ENCODE data around the gene MYNN. TPM values are rescaled to one million over a fixed set of nuclear protein-coding genes. Genes with fewer than 3 reads are reported as not detected.
A peak's percentile ranks its signal among the peaks of the same experiment; 100 is the strongest.

Gene MYNN
- polyA plus RNA-seq, 1 donor = 18.0 TPM

- no peaks in the 10 kb centered on the region for H3K36me3 ChIP-seq (ENCODE audit: control insufficient read depth, insufficient read depth, low read length)
- H3K9me3 ChIP-seq (ENCODE audit: control insufficient read depth, low read depth, low read length) = peaks cover 3% of the 10 kb centered on the region
- H3K4me3 ChIP-seq (ENCODE audit: low read length) = no peak overlapping the region
- H3K4me1 ChIP-seq (ENCODE audit: control insufficient read depth, insufficient read depth, low read length) = peaks cover 7% of the 10 kb centered on the region
- WGBS (ENCODE audit: insufficient coverage, low lambda C conversion rate) = 80% methylated on average over 1 of the region's 2 CpGs
- no peaks in the 10 kb centered on the region for H3K27me3 ChIP-seq (ENCODE audit: control insufficient read depth, insufficient read depth, low read length)
- DNase-seq = no peak
- no peak overlapping the region for H3K27ac ChIP-seq (ENCODE audit: low read length)
These were observed 36.1 kb downstream of the MYNN start for GRCh38 chr3:169809230-169809795.

- peak overlapping the region; percentile 52 for H3K4me3 ChIP-seq (ENCODE audit: low read length)
- peak overlapping the region; percentile 22 for H3K27ac ChIP-seq (ENCODE audit: low read length)
- no peaks in the 10 kb centered on the region for H3K27me3 ChIP-seq (ENCODE audit: control insufficient read depth, insufficient read depth, low read length)
- DNase-seq = peak; percentile 12 to 41
- WGBS (ENCODE audit: insufficient coverage, low lambda C conversion rate) = no CpG with 5 or more reads among the region's 29 CpGs
- H3K4me1 ChIP-seq (ENCODE audit: control insufficient read depth, insufficient read depth, low read length) = peaks cover 7% of the 10 kb centered on the region
- H3K9me3 ChIP-seq (ENCODE audit: control insufficient read depth, low read depth, low read length) = peaks cover 5% of the 10 kb centered on the region
- H3K36me3 ChIP-seq (ENCODE audit: control insufficient read depth, insufficient read depth, low read length) = no peaks in the 10 kb centered on the region
These were observed 38.6 kb downstream of the MYNN start for GRCh38 chr3:169811631-169812331.

DNA sequence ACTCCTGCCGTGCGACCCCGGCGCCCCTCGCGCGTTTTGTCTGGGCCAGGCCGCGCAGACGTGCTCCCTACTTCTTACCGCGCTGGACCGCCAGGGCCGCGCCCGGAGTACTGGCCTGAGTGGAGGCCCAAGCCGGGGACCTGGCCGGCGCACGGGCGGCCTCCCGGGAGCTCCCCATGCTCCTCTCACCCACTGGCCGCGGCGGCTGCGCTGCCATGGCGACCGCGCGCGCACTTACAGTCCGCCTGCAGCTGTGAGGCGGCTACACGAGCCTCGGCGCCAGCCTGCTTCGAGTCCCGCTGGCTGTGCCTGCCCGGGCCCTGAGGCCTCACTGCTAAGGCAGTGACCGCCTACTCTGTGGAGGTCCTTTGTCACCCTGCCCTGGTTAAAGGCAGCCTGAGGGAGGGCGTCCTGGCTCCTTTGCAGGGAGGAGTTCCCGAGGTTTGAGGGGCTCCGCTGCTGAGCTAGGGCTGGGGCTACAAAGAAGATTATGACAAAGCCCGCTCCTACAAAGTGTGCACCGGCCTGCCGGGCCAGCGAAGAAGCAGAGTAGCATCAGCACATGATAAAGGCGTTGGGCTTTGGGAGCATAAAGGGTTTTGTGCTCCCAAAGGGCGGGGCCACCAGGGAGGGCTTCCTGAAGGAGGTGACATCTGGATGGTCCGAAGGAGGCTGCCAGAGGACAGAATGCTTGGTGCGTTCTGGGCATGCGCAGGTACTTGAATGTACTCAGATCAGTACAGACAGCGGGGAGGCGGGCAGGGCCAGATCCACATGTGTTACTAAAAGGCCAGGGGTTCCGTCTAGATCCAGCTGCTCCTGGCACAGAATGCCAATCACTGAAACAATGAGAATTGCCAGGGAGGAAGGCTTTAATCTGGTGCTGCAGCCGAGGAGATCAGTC is 39.4 kb downstream of the MYNN start, which contains the start of the genes LRRC34 and LRRIQ4:
Gene LRRC34, minus strand, starts transcription at position 573 of the 904 bp plus-strand sequence. Its CDS starts 356 bp downstream, at position 217.
Gene LRRIQ4, plus strand, starts transcription at position 539 of the 904 bp plus-strand sequence. CDS start 9,052 bp downstream, outside the sequence.
- H3K4me3 ChIP-seq (ENCODE audit: low read length) = peak within 1 kb of the TSS; percentile 52
- peak within 1 kb of the TSS; percentile 22 for H3K27ac ChIP-seq (ENCODE audit: low read length)
- WGBS (ENCODE audit: insufficient coverage, low lambda C conversion rate) = 45% methylated on average over 1 of the region's 56 CpGs
- no peaks in the 10 kb centered on the region for H3K27me3 ChIP-seq (ENCODE audit: control insufficient read depth, insufficient read depth, low read length)
- DNase-seq = peak; percentile 52 to 72
- no peaks in the 10 kb centered on the region for H3K36me3 ChIP-seq (ENCODE audit: control insufficient read depth, insufficient read depth, low read length)
- peaks cover 5% of the 10 kb centered on the region for H3K9me3 ChIP-seq (ENCODE audit: control insufficient read depth, low read depth, low read length)
- H3K4me1 ChIP-seq (ENCODE audit: control insufficient read depth, insufficient read depth, low read length) = peaks cover 7% of the 10 kb centered on the region

DNA sequence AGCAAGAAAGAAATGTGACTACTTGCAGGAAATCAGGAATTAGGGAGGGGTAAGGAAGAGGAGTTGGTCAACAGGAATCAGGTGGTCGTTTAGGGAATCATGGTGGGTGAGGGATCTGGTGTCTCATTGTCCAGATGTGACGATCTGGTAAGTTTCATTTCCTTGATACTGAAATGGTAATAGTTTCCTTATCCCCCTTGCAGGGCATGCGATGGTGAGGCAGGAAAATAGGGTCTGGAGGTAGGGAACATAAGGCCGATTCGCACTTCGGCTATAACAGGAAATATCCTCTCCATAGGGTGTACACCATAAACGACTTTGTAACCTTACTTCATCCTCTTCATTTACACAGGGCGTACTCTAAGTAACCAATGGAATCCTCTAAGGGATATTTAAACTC is 40.1 kb downstream of the MYNN start:
- H3K9me3 ChIP-seq (ENCODE audit: control insufficient read depth, low read depth, low read length) = peaks cover 5% of the 10 kb centered on the region

DNA sequence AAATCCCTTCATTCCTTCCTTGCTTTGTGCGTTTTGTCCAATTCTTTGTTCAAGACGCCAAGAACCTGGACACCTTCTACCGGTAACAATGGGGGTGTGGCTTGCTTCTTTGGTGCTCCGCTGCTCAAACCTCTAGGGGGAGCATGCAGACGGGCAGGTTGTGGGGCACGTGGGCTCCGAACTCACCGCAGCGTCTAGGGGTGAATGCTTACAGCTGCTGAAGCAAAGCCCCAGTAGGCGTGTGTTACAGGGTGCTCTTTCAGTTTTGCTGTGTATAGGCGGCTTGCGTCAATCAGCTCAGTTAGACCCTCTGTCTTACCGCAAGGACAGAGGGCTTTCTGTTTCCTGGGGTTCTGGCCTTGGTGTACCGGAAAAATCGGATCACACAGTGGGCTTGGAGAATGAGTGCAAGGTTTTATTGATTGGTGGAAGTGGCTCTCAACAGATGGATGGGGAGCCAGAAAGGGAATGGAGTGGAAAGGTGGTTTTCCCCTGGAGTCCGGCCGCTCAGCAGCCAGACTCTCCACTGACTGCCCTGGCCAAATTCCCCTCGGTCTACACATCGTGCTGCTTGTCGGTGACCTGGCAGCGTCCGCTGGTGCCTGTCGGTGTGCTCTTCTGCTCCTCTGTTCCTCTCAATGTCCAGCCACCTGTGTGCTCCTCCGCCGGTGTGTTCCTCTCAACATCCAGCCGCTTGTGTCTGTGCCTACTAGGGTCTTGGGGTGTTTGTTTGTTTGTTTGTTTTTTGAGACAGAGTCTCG is 40.7 kb downstream of the MYNN start:
- Histone ChIP-seq H3K4me1 (ENCODE audit: control insufficient read depth, insufficient read depth, low read length) (peaks cover 7% of the 10 kb centered on the region), H3K4me3 (ENCODE audit: low read length) (no peak overlapping the region), H3K27me3 (ENCODE audit: control insufficient read depth, insufficient read depth, low read length) (peaks cover 3% of the 10 kb centered on the region), H3K27ac (ENCODE audit: low read length) (no peak overlapping the region), H3K36me3 (ENCODE audit: control insufficient read depth, insufficient read depth, low read length) (no peaks in the 10 kb centered on the region), H3K9me3 (ENCODE audit: control insufficient read depth, low read depth, low read length) (peaks cover 5% of the 10 kb centered on the region)
- peak; percentile 11 to 30 for DNase-seq
- 100% methylated on average over 1 of the region's 27 CpGs for whole genome bisulfite sequencing (ENCODE audit: insufficient coverage, low lambda C conversion rate)

More for the DNA sequence above, 40.1 kb downstream of the MYNN start:
- H3K4me1 ChIP-seq (ENCODE audit: control insufficient read depth, insufficient read depth, low read length) = peaks cover 7% of the 10 kb centered on the region
- 70% methylated on average over 2 of the region's 8 CpGs for WGBS (ENCODE audit: insufficient coverage, low lambda C conversion rate)
- H3K4me3 ChIP-seq (ENCODE audit: low read length) = peak overlapping the region; percentile 52
- H3K27me3 ChIP-seq (ENCODE audit: control insufficient read depth, insufficient read depth, low read length) = peaks cover 3% of the 10 kb centered on the region
- H3K36me3 ChIP-seq (ENCODE audit: control insufficient read depth, insufficient read depth, low read length) = no peaks in the 10 kb centered on the region
- no peak for DNase-seq
- no peak overlapping the region for H3K27ac ChIP-seq (ENCODE audit: low read length)

DNA sequence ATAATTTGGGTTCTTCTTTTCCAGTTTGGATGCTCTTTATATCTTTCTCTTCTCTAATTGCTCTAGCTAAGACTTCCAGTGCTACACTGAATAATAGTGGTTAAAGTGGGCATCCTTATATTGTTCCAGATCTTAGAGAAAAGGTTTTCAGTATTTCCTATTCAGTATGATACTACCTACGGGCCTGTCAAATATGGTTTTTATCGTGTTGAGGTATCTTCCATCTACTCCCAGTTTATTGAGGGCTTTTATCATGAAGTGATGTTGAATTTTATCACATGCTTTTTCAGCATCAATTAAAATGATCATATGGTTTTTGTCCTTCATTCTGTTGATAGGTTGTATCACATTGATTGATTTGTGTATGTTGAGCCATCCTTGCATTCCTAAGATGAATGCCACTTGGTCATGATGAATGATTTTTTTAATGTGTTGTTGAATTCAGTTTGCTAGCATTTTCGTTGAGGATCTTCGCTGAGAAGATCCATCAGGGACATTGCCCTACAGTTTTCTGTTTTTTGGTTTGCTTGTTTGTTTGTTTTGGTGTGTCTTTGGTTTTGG is 42.5 kb downstream of the MYNN start:
- Histone ChIP-seq H3K27ac (ENCODE audit: low read length) (no peak overlapping the region), H3K4me1 (ENCODE audit: control insufficient read depth, insufficient read depth, low read length) (peaks cover 7% of the 10 kb centered on the region), H3K9me3 (ENCODE audit: control insufficient read depth, low read depth, low read length) (peaks cover 5% of the 10 kb centered on the region), H3K27me3 (ENCODE audit: control insufficient read depth, insufficient read depth, low read length) (peaks cover 3% of the 10 kb centered on the region), H3K36me3 (ENCODE audit: control insufficient read depth, insufficient read depth, low read length) (no peaks in the 10 kb centered on the region), H3K4me3 (ENCODE audit: low read length) (no peak overlapping the region)
- WGBS (ENCODE audit: insufficient coverage, low lambda C conversion rate) = no CpG with 5 or more reads among the region's 4 CpGs
- DNase-seq = no peak

GRCh38 chr3:169818316-169818715 is 45.1 kb downstream of the MYNN start:
- H3K4me3 ChIP-seq (ENCODE audit: low read length) = no peak overlapping the region
- H3K27ac ChIP-seq (ENCODE audit: low read length) = no peak overlapping the region
- H3K27me3 ChIP-seq (ENCODE audit: control insufficient read depth, insufficient read depth, low read length) = peaks cover 3% of the 10 kb centered on the region
- no CpG with 5 or more reads among the region's 2 CpGs for WGBS (ENCODE audit: insufficient coverage, low lambda C conversion rate)
- H3K36me3 ChIP-seq (ENCODE audit: control insufficient read depth, insufficient read depth, low read length) = no peaks in the 10 kb centered on the region
- no peaks in the 10 kb centered on the region for H3K4me1 ChIP-seq (ENCODE audit: control insufficient read depth, insufficient read depth, low read length)
- DNase-seq = no peak
- H3K9me3 ChIP-seq (ENCODE audit: control insufficient read depth, low read depth, low read length) = peaks cover 5% of the 10 kb centered on the region

DNA sequence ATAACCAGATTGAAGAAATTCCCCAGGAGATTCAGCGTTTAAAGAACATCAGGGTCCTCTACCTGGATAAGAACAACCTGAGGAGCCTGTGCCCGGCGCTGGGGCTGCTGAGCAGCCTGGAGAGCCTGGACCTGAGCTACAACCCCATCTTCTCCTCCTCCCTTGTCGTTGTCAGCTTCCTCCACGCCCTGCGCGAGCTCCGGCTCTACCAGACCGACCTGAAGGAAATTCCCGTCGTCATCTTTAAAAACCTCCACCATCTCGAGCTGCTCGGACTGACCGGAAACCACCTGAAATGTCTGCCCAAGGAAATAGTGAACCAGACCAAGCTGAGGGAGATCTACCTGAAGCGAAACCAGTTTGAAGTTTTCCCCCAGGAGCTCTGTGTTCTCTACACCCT is 48.9 kb downstream of the MYNN start:
- no peaks in the 10 kb centered on the region for H3K36me3 ChIP-seq (ENCODE audit: control insufficient read depth, insufficient read depth, low read length)
- H3K4me3 ChIP-seq (ENCODE audit: low read length) = no peak overlapping the region
- H3K4me1 ChIP-seq (ENCODE audit: control insufficient read depth, insufficient read depth, low read length) = no peaks in the 10 kb centered on the region
- peaks cover 3% of the 10 kb centered on the region for H3K27me3 ChIP-seq (ENCODE audit: control insufficient read depth, insufficient read depth, low read length)
- WGBS (ENCODE audit: insufficient coverage, low lambda C conversion rate) = no CpG with 5 or more reads among the region's 15 CpGs
- DNase-seq = no peak
- no peak overlapping the region for H3K27ac ChIP-seq (ENCODE audit: low read length)
- H3K9me3 ChIP-seq (ENCODE audit: control insufficient read depth, low read depth, low read length) = no peaks in the 10 kb centered on the region

DNA sequence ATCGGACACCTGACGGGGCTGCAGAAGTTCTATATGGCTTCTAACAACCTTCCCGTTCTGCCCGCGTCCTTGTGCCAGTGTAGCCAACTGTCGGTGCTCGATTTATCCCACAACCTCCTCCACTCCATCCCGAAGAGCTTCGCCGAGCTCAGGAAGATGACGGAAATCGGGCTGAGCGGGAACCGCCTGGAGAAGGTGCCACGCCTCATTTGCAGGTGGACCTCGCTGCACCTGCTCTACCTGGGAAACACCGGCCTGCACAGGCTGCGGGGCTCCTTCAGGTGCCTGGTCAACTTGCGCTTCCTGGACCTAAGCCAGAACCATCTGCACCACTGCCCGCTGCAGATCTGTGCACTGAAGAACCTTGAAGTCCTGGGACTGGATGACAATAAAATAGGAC is 49.3 kb downstream of the MYNN start:
- DNase-seq = no peak
- no peaks in the 10 kb centered on the region for H3K9me3 ChIP-seq (ENCODE audit: control insufficient read depth, low read depth, low read length)
- H3K36me3 ChIP-seq (ENCODE audit: control insufficient read depth, insufficient read depth, low read length) = no peaks in the 10 kb centered on the region
- peaks cover 3% of the 10 kb centered on the region for H3K27me3 ChIP-seq (ENCODE audit: control insufficient read depth, insufficient read depth, low read length)
- no peak overlapping the region for H3K4me3 ChIP-seq (ENCODE audit: low read length)
- no CpG with 5 or more reads among the region's 20 CpGs for WGBS (ENCODE audit: insufficient coverage, low lambda C conversion rate)
- H3K27ac ChIP-seq (ENCODE audit: low read length) = no peak overlapping the region
- H3K4me1 ChIP-seq (ENCODE audit: control insufficient read depth, insufficient read depth, low read length) = no peaks in the 10 kb centered on the region
